H9 (cell line): Measurements from ENCODE around the gene NME4. TPM values are rescaled to one million over a fixed set of nuclear protein-coding genes. Genes with fewer than 3 reads are reported as not detected.

ENCODE experiments used
- DNase-seq: peaks from one replicate; pipeline ENCODE4 v3.0.0-alpha.2; 2017
- H2AFZ ChIP-seq: one replicate; pipeline ENCODE4 v1.6.1; 2013; ENCODE audit warnings: mild to moderate bottlenecking, low read length, control low read depth, moderate library complexity
- H2AK5ac ChIP-seq: 2 replicates; pipeline ENCODE4 v1.6.1; 2013; ENCODE audit warnings: low read length, control low read depth, mixed read lengths; ENCODE audit not compliant: insufficient read length
- H2BK120ac ChIP-seq: one replicate; pipeline ENCODE4 v1.6.1; 2013; ENCODE audit warnings: low read depth, mild to moderate bottlenecking, low read length, control low read depth, inconsistent platforms; ENCODE audit not compliant: poor library complexity, severe bottlenecking
- H2BK12ac ChIP-seq: 2 replicates; pipeline ENCODE4 v1.6.1; 2013; ENCODE audit warnings: low read length, control low read depth, mixed read lengths, low read depth; ENCODE audit not compliant: insufficient read length
- H2BK15ac ChIP-seq: 2 replicates; pipeline ENCODE4 v1.6.1; 2013; ENCODE audit warnings: low read depth, low read length, control low read depth
- H2BK20ac ChIP-seq: one replicate; pipeline ENCODE4 v1.6.1; 2013; ENCODE audit warnings: low read depth, mild to moderate bottlenecking, low read length, control low read depth, inconsistent platforms; ENCODE audit not compliant: poor library complexity, severe bottlenecking
- H2BK5ac ChIP-seq: 2 replicates; pipeline ENCODE4 v1.6.1; 2013; ENCODE audit warnings: low read length, control low read depth, mixed read lengths; ENCODE audit not compliant: insufficient read length
- H3K14ac ChIP-seq: 2 replicates; pipeline ENCODE4 v1.6.1; 2013; ENCODE audit warnings: low read length, control low read depth; ENCODE audit not compliant: insufficient read depth
- H3K18ac ChIP-seq: 2 replicates; pipeline ENCODE4 v1.6.1; 2013; ENCODE audit warnings: low read depth, mild to moderate bottlenecking, mixed read lengths, low read length, control low read depth; ENCODE audit not compliant: insufficient read length
- H3K23ac ChIP-seq: 2 replicates; pipeline ENCODE4 v1.6.1; 2013; ENCODE audit warnings: low read length, control low read depth, mixed read lengths, low read depth; ENCODE audit not compliant: insufficient read length
- H3K23me2 ChIP-seq: 2 replicates; pipeline ENCODE4 v1.6.1; 2013; ENCODE audit warnings: low read depth, mild to moderate bottlenecking, mixed read lengths, low read length, control low read depth; ENCODE audit not compliant: insufficient read length, poor library complexity, severe bottlenecking
- H3K27ac ChIP-seq: 2 replicates; pipeline ENCODE4 v1.5.1; 2013; ENCODE audit warnings: low read length, control low read depth, mixed read lengths, low read depth; ENCODE audit not compliant: insufficient read length
- H3K27me3 ChIP-seq: 2 replicates; pipeline ENCODE4 v1.6.1; 2013; ENCODE audit warnings: low read length, control low read depth, inconsistent platforms; ENCODE audit not compliant: insufficient read depth
- H3K4ac ChIP-seq: 2 replicates; pipeline ENCODE4 v1.6.1; 2013; ENCODE audit warnings: low read depth, mild to moderate bottlenecking, control low read depth, inconsistent platforms, low read length, moderate library complexity
- H3K4me1 ChIP-seq: 2 replicates; pipeline ENCODE4 v1.6.1; 2013; ENCODE audit warnings: low read length, control low read depth, inconsistent platforms; ENCODE audit not compliant: insufficient read depth
- H3K4me2 ChIP-seq: 2 replicates; pipeline ENCODE4 v1.6.1; 2013; ENCODE audit warnings: low read length, control low read depth, mixed read lengths; ENCODE audit not compliant: insufficient read length, insufficient read depth
- H3K56ac ChIP-seq: 2 replicates; pipeline ENCODE4 v1.6.1; 2013; ENCODE audit warnings: low read depth, mild to moderate bottlenecking, mixed read lengths, low read length, control low read depth; ENCODE audit not compliant: insufficient read length
- H3K79me1 ChIP-seq: 2 replicates; pipeline ENCODE4 v1.6.1; 2013; ENCODE audit warnings: low read depth, mild to moderate bottlenecking, moderate library complexity, low read length, control low read depth, inconsistent platforms; ENCODE audit not compliant: insufficient read depth, poor library complexity, severe bottlenecking
- H3K79me2 ChIP-seq: 2 replicates; pipeline ENCODE4 v1.6.1; 2013; ENCODE audit warnings: low read length, control low read depth, inconsistent platforms; ENCODE audit not compliant: insufficient read depth
- H3K9ac ChIP-seq: 2 replicates; pipeline ENCODE4 v1.6.1; 2013; ENCODE audit warnings: low read length, control low read depth, mixed read lengths; ENCODE audit not compliant: insufficient read length; ENCODE audit errors: extremely low read depth
- H3K9me3 ChIP-seq: one replicate; pipeline ENCODE4 v1.6.1; 2013; ENCODE audit warnings: low read depth, low read length, inconsistent platforms; ENCODE audit not compliant: control insufficient read depth
- H3T11ph ChIP-seq: one replicate; pipeline ENCODE4 v1.6.1; 2013; ENCODE audit warnings: mild to moderate bottlenecking, low read length, control low read depth, inconsistent platforms
- H4K20me1 ChIP-seq: one replicate; pipeline ENCODE4 v1.6.1; 2013; ENCODE audit not compliant: control insufficient read depth, insufficient read length, insufficient read depth
- H4K5ac ChIP-seq: 2 replicates; pipeline ENCODE4 v1.6.1; 2013; ENCODE audit warnings: low read depth, mild to moderate bottlenecking, mixed read lengths, low read length, control low read depth; ENCODE audit not compliant: insufficient read length
- H4K8ac ChIP-seq: replicated peaks from 2 replicates; pipeline ENCODE4 v1.6.1; 2013; ENCODE audit warnings: low read length, control low read depth, mixed read lengths, low read depth; ENCODE audit not compliant: insufficient read length
- H4K91ac ChIP-seq: 2 replicates; pipeline ENCODE4 v1.6.1; 2013; ENCODE audit warnings: low read depth, mild to moderate bottlenecking, moderate library complexity, mixed read lengths, low read length, control low read depth; ENCODE audit not compliant: insufficient read length
- H3K27ac Mint-ChIP-seq, 3 experiments: 2 replicates in 2 of 3; 3 replicates in 1 of 3; pipeline ENCODE4 v1.8.0; 2020 to 2021; ENCODE audit warnings: mixed read lengths in 3 of 3, mild to moderate bottlenecking in 1 of 3, moderate library complexity in 1 of 3
- H3K27me3 Mint-ChIP-seq: 2 replicates; pipeline ENCODE4 v1.8.0; 2021; ENCODE audit warnings: low read depth, mild to moderate bottlenecking, moderate library complexity, mixed read lengths
- H3K36me3 Mint-ChIP-seq, 3 experiments: 2 replicates in 2 of 3; 3 replicates in 1 of 3; pipeline ENCODE4 v1.8.0; 2020 to 2021; ENCODE audit warnings: low read depth in 3 of 3, mixed read lengths in 3 of 3; ENCODE audit not compliant: insufficient read depth in 1 of 3
- H3K4me1 Mint-ChIP-seq, 2 experiments: 2 replicates each; pipeline ENCODE4 v1.8.0; 2020; ENCODE audit warnings: mixed read lengths in 2 of 2
- H3K4me3 Mint-ChIP-seq, 2 experiments: 2 replicates in 1 of 2; 3 replicates in 1 of 2; pipeline ENCODE4 v1.8.0; 2020 to 2021; ENCODE audit warnings: mild to moderate bottlenecking in 2 of 2, mixed read lengths in 2 of 2, moderate library complexity in 1 of 2
- H3K9me3 Mint-ChIP-seq, 2 experiments: 2 replicates in 1 of 2; 3 replicates in 1 of 2; pipeline ENCODE4 v1.8.0; 2020; ENCODE audit warnings: mild to moderate bottlenecking in 2 of 2, mixed read lengths in 2 of 2, moderate library complexity in 1 of 2
- CTCF ChIP-seq: fragments of 200-600 bp; sonication (generic); conservative IDR thresholded peaks from 3 replicates; pipeline ENCODE4 v1.8.0; 2021; ENCODE audit warnings: antibody characterized with exemption, mild to moderate bottlenecking
- WGBS: extraction: QIAGEN DNeasy Blood & Tissue Kit; methylation state at CpG from one replicate; pipeline ENCODE4 v1.1.7; 2013; ENCODE audit warnings: missing lambda C conversion rate, low lambda C conversion rate, mixed read lengths; ENCODE audit not compliant: insufficient read length; ENCODE audit errors: extremely low coverage; 5-methylcytosine and 5-hydroxymethylcytosine counted together
- total RNA-seq: library from RNA; stranded (reverse); gene quantifications from 2 replicates; pipeline ENCODE4 v1.2.1, GENCODE V29; 2021

Gene NME4
- total RNA-seq, 1 experiment from 2014 or later: 320 TPM

- Mint-ChIP-seq H3K27me3 (no peaks in the 10 kb centered on the region; the same call in 1 of the 2 replicates), H3K4me1 (peaks cover 9 to 13% of the 10 kb centered on the region in 2 experiments), H3K9me3 (no peaks in the 10 kb centered on the region), H3K36me3 (peaks cover 7 to 54% (median 44%) of the 10 kb centered on the region in 3 experiments), H3K4me3 (peak overlapping the region; percentile 60 to 74), H3K27ac (peak overlapping the region in 2 of 3 experiments; percentile 52 to 64; a peak in 2 of 7 replicates)
- Histone ChIP-seq H3K18ac (no peak overlapping the region), H3K9ac (no peak overlapping the region), H3K27ac (no peak overlapping the region), H3K56ac (no peak overlapping the region), H3K14ac (no peak overlapping the region; the same call in 1 of the 2 replicates), H3K9me3 (no peaks in the 10 kb centered on the region), H4K91ac (no peak overlapping the region), H3K79me2 (no peaks in the 10 kb centered on the region), H3K4me1 (no peaks in the 10 kb centered on the region), H2BK12ac (no peak overlapping the region), H2BK120ac (no peak overlapping the region), H2AFZ (no peak overlapping the region), H3K23ac (no peak overlapping the region), H3K23me2 (no peaks in the 10 kb centered on the region), H2AK5ac (no peak overlapping the region), H2BK15ac (no peak overlapping the region), H3T11ph (no peak overlapping the region), H4K20me1 (no peaks in the 10 kb centered on the region), H2BK20ac (no peak overlapping the region), H3K79me1 (no peaks in the 10 kb centered on the region), H2BK5ac (no peak overlapping the region), H4K5ac (no peak overlapping the region), H3K4me2 (peak overlapping the region; percentile 20), H3K27me3 (no peaks in the 10 kb centered on the region), H4K8ac (no peak overlapping the region), H3K4ac (no peak overlapping the region)
- no peak for DNase-seq
- WGBS: no CpG with 5 or more reads among the region's 20 CpGs
- TF ChIP-seq CTCF: no peak
Observed at GRCh38 chr16:369275-369865, 27.6 kb upstream of the NME4 start.
